HG03108 (cell line): ENCODE measurements around the gene ISX.

Source experiments
- ATAC-seq: cut with Tn5 transposase; IDR thresholded peaks from one replicate; pipeline ENCODE4 v1.9.1; 2021; ENCODE audit warnings: moderate library complexity; ENCODE audit not compliant: unreplicated experiment

ISX gene

GRCh38 chr22:35109616-35110015 lies 43.7 kb downstream of the ISX start:
- ATAC-seq: no peak

GRCh38 chr22:35111244-35111643 lies 45.3 kb downstream of the ISX start:
- no peak for ATAC-seq

GRCh38 chr22:35113341-35113740 lies 47.4 kb downstream of the ISX start:
- ATAC-seq: no peak

GRCh38 chr22:35114131-35114980 lies 48.4 kb downstream of the ISX start:
- ATAC-seq: no peak

GRCh38 chr22:35115515-35115914 lies 49.6 kb downstream of the ISX start:
- no peak for ATAC-seq

GRCh38 chr22:35116269-35116668 lies 50.3 kb downstream of the ISX start:
- no peak for ATAC-seq

GRCh38 chr22:35116817-35117216 lies 50.9 kb downstream of the ISX start:
- no peak for ATAC-seq

GRCh38 chr22:35119494-35119893 lies 53.5 kb downstream of the ISX start:
- no peak for ATAC-seq

- no peak for ATAC-seq
Observed at GRCh38 chr22:35124691-35125219, 58.8 kb downstream of the ISX start.

- ATAC-seq: peak; percentile 57
Observed at GRCh38 chr22:35126993-35127392, 61.0 kb downstream of the ISX start.

- peak; percentile 48 for ATAC-seq
Observed at GRCh38 chr22:35128637-35129036, 62.7 kb downstream of the ISX start.

GRCh38 chr22:35131525-35132000 lies 65.6 kb downstream of the ISX start:
- ATAC-seq: no peak

- no peak for ATAC-seq
Observed at GRCh38 chr22:35132568-35132967, 66.6 kb downstream of the ISX start.

- ATAC-seq: no peak
Observed at GRCh38 chr22:35133702-35134380, 67.9 kb downstream of the ISX start.

GRCh38 chr22:35134637-35135036 lies 68.7 kb downstream of the ISX start:
- ATAC-seq: no peak

- ATAC-seq: no peak
Observed at GRCh38 chr22:35135165-35135564, 69.2 kb downstream of the ISX start.
